Activated CD4-positive, CD25-positive, alpha-beta regulatory T cell (primary cell): Measurements from ENCODE around the gene ELP1.
"Not testable (repeated sequence)": the region's sequence is repeated elsewhere in the genome, so short reads cannot be mapped to it uniquely, and the experiment has no call there.

Experiments used
- DNase-seq, 4 experiments: peaks; one replicate each; lab custom pipeline; 2025; lab: John Stamatoyannopoulos, UW

Gene ELP1

GRCh38 chr9:108924466-108924865 lies 9.5 kb downstream of the ELP1 start:
- DNase-seq = no peak

GRCh38 chr9:108921200-108921599 lies 12.7 kb downstream of the ELP1 start:
- no peak for DNase-seq

GRCh38 chr9:108920401-108920800 lies 13.5 kb downstream of the ELP1 start:
- not testable (repeated sequence) for DNase-seq

- DNase-seq = no peak
Measured at GRCh38 chr9:108919517-108919916, 14.4 kb downstream of the ELP1 start.

GRCh38 chr9:108913391-108913790 lies 20.5 kb downstream of the ELP1 start:
- DNase-seq = no peak

GRCh38 chr9:108911820-108912219 lies 22.1 kb downstream of the ELP1 start:
- DNase-seq = no peak

GRCh38 chr9:108910914-108911313 lies 23.0 kb downstream of the ELP1 start:
- no peak for DNase-seq

GRCh38 chr9:108910402-108910801 lies 23.5 kb downstream of the ELP1 start:
- DNase-seq = no peak

- DNase-seq = no peak
Measured at GRCh38 chr9:108905494-108905893, 28.4 kb downstream of the ELP1 start.

- DNase-seq = no peak
Measured at GRCh38 chr9:108904161-108904560, 29.8 kb downstream of the ELP1 start.

GRCh38 chr9:108903420-108904103 lies 30.4 kb downstream of the ELP1 start:
- DNase-seq = no peak

- no peak for DNase-seq
Measured at GRCh38 chr9:108900176-108900575, 33.7 kb downstream of the ELP1 start.

GRCh38 chr9:108899023-108899695 lies 34.8 kb downstream of the ELP1 start:
- not testable (repeated sequence) for DNase-seq

- DNase-seq = no peak
Measured at GRCh38 chr9:108897324-108898096, 36.4 kb downstream of the ELP1 start.

GRCh38 chr9:108894225-108894997 lies 39.5 kb downstream of the ELP1 start:
- no peak for DNase-seq

- no peak for DNase-seq
Measured at GRCh38 chr9:108889649-108890067, 44.3 kb downstream of the ELP1 start.

- not testable (repeated sequence) for DNase-seq
Measured at GRCh38 chr9:108886594-108887271, 47.2 kb downstream of the ELP1 start.

GRCh38 chr9:108885643-108886348 lies 48.1 kb downstream of the ELP1 start:
- no peak for DNase-seq

- DNase-seq = no peak
Measured at GRCh38 chr9:108884701-108885100, 49.2 kb downstream of the ELP1 start.

- DNase-seq = no peak
Measured at GRCh38 chr9:108883085-108883484, 50.8 kb downstream of the ELP1 start.
